PC-3 (cell line): ENCODE data around the gene ADGRG6. TPM values are rescaled to one million over a fixed set of nuclear protein-coding genes. Genes with fewer than 3 reads are reported as not detected.

Experiments
- ATAC-seq: fragments of 200-7000 bp; cut with Tn5 transposase; 2 replicates; pipeline ENCODE4 v1.9.1; 2020; ENCODE audit warnings: mild to moderate bottlenecking, moderate library complexity
- BruUV-seq: library from RNA; stranded (reverse); fragments of 400-500 nt; replicated peaks from 2 replicates; lab custom pipeline; 2021; lab: Mats Ljungman, UMichigan
- CTCF ChIA-PET: fragments of 300-600 bp; sonication (Branson Sonifier 250); formaldehyde crosslinking; loops from one replicate; lab custom pipeline; 2022; ENCODE audit warnings: antibody characterized with exemption; lab: Charles Lee
- POLR2A ChIA-PET: fragments of 300-600 bp; sonication (Branson Sonifier 250); formaldehyde crosslinking; loops from one replicate; lab custom pipeline; 2022; ENCODE audit warnings: antibody characterized with exemption; ENCODE audit not compliant: unreplicated experiment; lab: Charles Lee
- DNase-seq: peaks from one replicate; pipeline ENCODE4 v3.0.0-alpha.2; 2015
- H2AFZ ChIP-seq: fragments of 300-600 bp; sonication (generic); 2 replicates; pipeline ENCODE4 v1.6.0; 2016; ENCODE audit warnings: antibody characterized with exemption, low read length
- H3F3A ChIP-seq: fragments of 300-600 bp; sonication (generic); one replicate; pipeline ENCODE4 v1.6.0; 2017; ENCODE audit warnings: antibody characterized with exemption, low read length, control low read depth, mild to moderate bottlenecking; ENCODE audit not compliant: unreplicated experiment
- H3K27ac ChIP-seq: fragments of 300-600 bp; sonication (generic); 2 replicates; pipeline ENCODE4 v1.5.1; 2016; ENCODE audit warnings: mild to moderate bottlenecking, low read length
- H3K27me3 ChIP-seq: fragments of 300-600 bp; sonication (generic); 2 replicates; pipeline ENCODE4 v1.6.1; 2016; ENCODE audit warnings: low read length, mixed read lengths
- H3K36me3 ChIP-seq: fragments of 300-600 bp; sonication (generic); 2 replicates; pipeline ENCODE4 v1.6.1; 2016; ENCODE audit warnings: low read depth, mixed run types, low read length, mixed read lengths
- H3K4me1 ChIP-seq: fragments of 300-600 bp; sonication (generic); 2 replicates; pipeline ENCODE4 v1.5.1; 2016; ENCODE audit warnings: low read length; ENCODE audit not compliant: insufficient read depth
- H3K4me2 ChIP-seq: fragments of 300-600 bp; sonication (generic); 2 replicates; pipeline ENCODE4 v1.6.0; 2016; ENCODE audit warnings: low read length
- H3K4me3 ChIP-seq: fragments of 300-600 bp; sonication (generic); 2 replicates; pipeline ENCODE4 v1.5.1; 2016; ENCODE audit warnings: mild to moderate bottlenecking, low read length, mixed read lengths
- H3K79me2 ChIP-seq: fragments of 300-600 bp; sonication (generic); 2 replicates; pipeline ENCODE4 v1.6.1; 2017; ENCODE audit warnings: low read length, mixed read lengths
- H3K9ac ChIP-seq: fragments of 300-600 bp; sonication (generic); 2 replicates; pipeline ENCODE4 v1.6.0; 2016; ENCODE audit warnings: mild to moderate bottlenecking, low read length
- H3K9me2 ChIP-seq: fragments of 300-600 bp; sonication (generic); replicated peaks from 2 replicates; pipeline ENCODE4 v1.6.1; 2016; ENCODE audit warnings: mixed run types, low read length, mixed read lengths
- H3K9me3 ChIP-seq: fragments of 300-600 bp; sonication (generic); 2 replicates; pipeline ENCODE4 v1.6.1; 2016; ENCODE audit warnings: low read length, mixed read lengths
- H4K20me1 ChIP-seq: fragments of 300-600 bp; sonication (generic); 2 replicates; pipeline ENCODE4 v1.6.1; 2016; ENCODE audit warnings: low read length, mixed read lengths
- CTCF ChIP-seq: fragments of 300-600 bp; sonication (generic); conservative IDR thresholded peaks from 2 replicates; pipeline ENCODE4 v1.5.1; 2017; ENCODE audit warnings: antibody characterized with exemption, low read depth, mild to moderate bottlenecking, low read length
- EZH2 ChIP-seq: fragments of 300-600 bp; sonication (generic); IDR thresholded peaks from one replicate; pipeline ENCODE4 v1.6.1; 2017; ENCODE audit warnings: antibody characterized with exemption, mild to moderate bottlenecking, low read length; ENCODE audit not compliant: unreplicated experiment
- EZH2phosphoT487 ChIP-seq: fragments of 300-600 bp; sonication (generic); IDR thresholded peaks from 2 replicates; pipeline ENCODE4 v1.6.1; 2018; ENCODE audit warnings: mild to moderate bottlenecking, antibody characterized with exemption, low read length, borderline replicate concordance
- intact Hi-C: fragments of 100-400 bp; cut with micrococcal nuclease; formaldehyde crosslinking; loops from 2 replicates; pipeline ENCODE4 v1.9.0; 2023
- total RNA-seq: library from RNA; depleted of rRNA; stranded (reverse); fragments of >200 nt; gene quantifications from 2 replicates; pipeline ENCODE4 v1.2.3, GENCODE V29; 2014

The ADGRG6 gene
- total RNA-seq, 1 experiment from 2014 or later = 73.2 TPM

- H3K27ac ChIP-seq = no peak overlapping the region
- peaks cover 44% of the 10 kb centered on the region for H3K4me1 ChIP-seq
- CTCF ChIA-PET = no interaction called here
- POLR2A ChIA-PET = no interaction called here
- H3K9me2 ChIP-seq = no peaks in the 10 kb centered on the region
- H3K79me2 ChIP-seq = peaks cover 95% of the 10 kb centered on the region
- H3F3A ChIP-seq = no peaks in the 10 kb centered on the region
- H3K9me3 ChIP-seq = no peaks in the 10 kb centered on the region
- no peaks in the 10 kb centered on the region for H3K27me3 ChIP-seq
- peaks cover 32% of the 10 kb centered on the region for H3K36me3 ChIP-seq
- no peak for DNase-seq
- TF ChIP-seq CTCF (no peak), EZH2phosphoT487 (no peak), EZH2 (no peak)
- H3K9ac ChIP-seq = no peak overlapping the region
- intact Hi-C loops = no loop called here
- no peak for ATAC-seq
- BruUV-seq = no TSS peak
- H3K4me3 ChIP-seq = no peak overlapping the region
- H3K4me2 ChIP-seq = no peak overlapping the region
- H4K20me1 ChIP-seq = no peaks in the 10 kb centered on the region
- no peak overlapping the region for H2AFZ ChIP-seq
These were observed 30.7 kb downstream of the ADGRG6 start for GRCh38 chr6:142332393-142333098.

GRCh38 chr6:142333431-142333830 lies 31.6 kb downstream of the ADGRG6 start:
- DNase-seq = no peak
- Histone ChIP-seq H3K4me3 (no peak overlapping the region), H3K9me3 (no peaks in the 10 kb centered on the region), H3K9me2 (no peaks in the 10 kb centered on the region), H3K79me2 (peaks cover 89% of the 10 kb centered on the region), H3K36me3 (peaks cover 24% of the 10 kb centered on the region), H3F3A (no peaks in the 10 kb centered on the region), H3K27me3 (no peaks in the 10 kb centered on the region), H3K4me2 (no peak overlapping the region), H3K4me1 (peaks cover 40% of the 10 kb centered on the region), H3K9ac (no peak overlapping the region), H4K20me1 (no peaks in the 10 kb centered on the region), H3K27ac (no peak overlapping the region), H2AFZ (no peak overlapping the region)
- ChIA-PET CTCF (no interaction called here), POLR2A (no interaction called here)
- TF ChIP-seq EZH2phosphoT487 (no peak), CTCF (no peak), EZH2 (no peak)
- intact Hi-C loops = no loop called here
- no TSS peak for BruUV-seq
- no peak for ATAC-seq

GRCh38 chr6:142334294-142334693 lies 32.5 kb downstream of the ADGRG6 start:
- Histone ChIP-seq H3K27ac (no peak overlapping the region), H4K20me1 (no peaks in the 10 kb centered on the region), H3K9me2 (no peaks in the 10 kb centered on the region), H3K27me3 (no peaks in the 10 kb centered on the region), H3K4me1 (peaks cover 32% of the 10 kb centered on the region), H3K9me3 (no peaks in the 10 kb centered on the region), H3K4me2 (no peak overlapping the region), H3K9ac (no peak overlapping the region), H3K79me2 (peaks cover 91% of the 10 kb centered on the region), H3F3A (no peaks in the 10 kb centered on the region), H3K36me3 (peaks cover 24% of the 10 kb centered on the region), H2AFZ (no peak overlapping the region), H3K4me3 (no peak overlapping the region)
- ChIA-PET CTCF (no interaction called here), POLR2A (no interaction called here)
- intact Hi-C loops = no loop called here
- DNase-seq (no peak), ATAC-seq (no peak)
- BruUV-seq = no TSS peak
- TF ChIP-seq CTCF = no peak
- no peak for TF ChIP-seq EZH2
- TF ChIP-seq EZH2phosphoT487 = no peak
